HL-60 (cell line): ENCODE data around the gene SYT7.

ENCODE experiments used
- DNase-seq, 2 experiments: peaks; one replicate each; pipeline ENCODE4 v3.0.0-alpha.2; 2010 to 2020; ENCODE audit warnings: low read depth in 1 of 2, low spot score in 1 of 2
- H3K27ac ChIP-seq: fragments of 250-450 bp; sonication (Bioruptor Pico); replicated peaks from 2 replicates; pipeline ENCODE4 v1.5.1; 2020; ENCODE audit warnings: mild to moderate bottlenecking, moderate library complexity
- H3K27me3 ChIP-seq: fragments of 250-450 bp; sonication (Bioruptor Pico); 2 replicates; pipeline ENCODE4 v1.5.1; 2021; ENCODE audit warnings: mild to moderate bottlenecking, moderate library complexity; ENCODE audit not compliant: insufficient read depth, poor library complexity, severe bottlenecking
- H3K4me3 ChIP-seq: replicated peaks from 2 replicates; pipeline ENCODE4 v1.5.1; 2011; ENCODE audit warnings: mild to moderate bottlenecking, control low read depth, low read length; ENCODE audit not compliant: insufficient read depth
- CTCF ChIP-seq: IDR thresholded peaks from one replicate; pipeline ENCODE4 v1.5.1; 2011; ENCODE audit warnings: low read length, control low read depth, inconsistent platforms; ENCODE audit not compliant: insufficient read depth
- GABPA ChIP-seq: IDR thresholded peaks from 2 replicates; pipeline ENCODE4 v1.6.1; 2012; ENCODE audit warnings: low read depth
- POLR2AphosphoS5 ChIP-seq: IDR thresholded peaks from 2 replicates; pipeline ENCODE4 v1.6.1; 2012; ENCODE audit warnings: low read depth
- REST ChIP-seq: IDR thresholded peaks from 2 replicates; pipeline ENCODE4 v1.6.1; 2012; ENCODE audit warnings: low read depth; ENCODE audit not compliant: insufficient replicate concordance
- SPI1 ChIP-seq: IDR thresholded peaks from 2 replicates; pipeline ENCODE4 v1.6.1; 2012; ENCODE audit warnings: low read depth, mild to moderate bottlenecking, borderline replicate concordance

Gene SYT7

GRCh38 chr11:61555978-61556377 is 24.9 kb downstream of the SYT7 start:
- H3K4me3 ChIP-seq = no peak overlapping the region
- TF ChIP-seq GABPA (no peak), SPI1 (no peak), CTCF (no peak), REST (no peak), POLR2AphosphoS5 (no peak)
- no peak overlapping the region for H3K27ac ChIP-seq
- no peak for DNase-seq
- H3K27me3 ChIP-seq = peaks cover 37% of the 10 kb centered on the region

- Histone ChIP-seq H3K27me3 (peaks cover 37% of the 10 kb centered on the region), H3K4me3 (no peak overlapping the region), H3K27ac (no peak overlapping the region)
- TF ChIP-seq REST (no peak), POLR2AphosphoS5 (no peak), GABPA (no peak), SPI1 (no peak), CTCF (no peak)
- no peak for DNase-seq
Measured at GRCh38 chr11:61555051-61555969, 25.6 kb downstream of the SYT7 start.

- Histone ChIP-seq H3K27me3 (peaks cover 37% of the 10 kb centered on the region), H3K27ac (no peak overlapping the region), H3K4me3 (no peak overlapping the region)
- DNase-seq = no peak
- TF ChIP-seq SPI1 (no peak), REST (no peak)
Measured at GRCh38 chr11:61554172-61554988, 26.5 kb downstream of the SYT7 start.
